GM18873 (cell line): ENCODE measurements around the gene OBP2A.

Experiments
- ATAC-seq: cut with Tn5 transposase; IDR thresholded peaks from one replicate; pipeline ENCODE4 v1.9.1; 2021; ENCODE audit warnings: mild to moderate bottlenecking, moderate library complexity, moderate number of reproducible peaks; ENCODE audit not compliant: unreplicated experiment, low FRiP score

The OBP2A gene

GRCh38 chr9:135591506-135592330 lies 45.8 kb downstream of the OBP2A start:
- ATAC-seq = no peak

GRCh38 chr9:135592331-135592590 lies 46.3 kb downstream of the OBP2A start:
- ATAC-seq = no peak

GRCh38 chr9:135592625-135593024 lies 46.7 kb downstream of the OBP2A start:
- ATAC-seq = no peak

GRCh38 chr9:135596211-135596610 lies 50.3 kb downstream of the OBP2A start:
- ATAC-seq = no peak
